Adipocyte (in vitro differentiated cells): ENCODE results near the gene PARK7.
"Not testable (repeated sequence)": the region's sequence is repeated elsewhere in the genome, so short reads cannot be mapped to it uniquely, and the experiment has no call there.

Experiments
- DNase-seq: peaks from one replicate; pipeline ENCODE4 v3.0.0-alpha.2; 2015; ENCODE audit warnings: low read depth
- H3K27me3 ChIP-seq: replicated peaks from 2 replicates; pipeline ENCODE4 v1.7.0; 2013; ENCODE audit warnings: mild to moderate bottlenecking, low read length, moderate library complexity; ENCODE audit not compliant: control insufficient read depth, insufficient read depth
- H3K36me3 ChIP-seq: 2 replicates; pipeline ENCODE4 v1.7.0; 2013; ENCODE audit warnings: low read length, mild to moderate bottlenecking, moderate library complexity; ENCODE audit not compliant: control insufficient read depth, insufficient read depth, severe bottlenecking
- H3K4me1 ChIP-seq: 2 replicates; pipeline ENCODE4 v1.7.0; 2013; ENCODE audit warnings: mild to moderate bottlenecking, low read length, moderate library complexity; ENCODE audit not compliant: control insufficient read depth, insufficient read depth
- H3K4me3 ChIP-seq: 2 replicates; pipeline ENCODE4 v1.7.0; 2013; ENCODE audit warnings: mild to moderate bottlenecking, low read length, moderate library complexity
- H3K9ac ChIP-seq: 2 replicates; pipeline ENCODE4 v1.7.0; 2013; ENCODE audit warnings: mild to moderate bottlenecking, low read length, moderate library complexity
- H3K9me3 ChIP-seq: 2 replicates; pipeline ENCODE4 v1.7.0; 2013; ENCODE audit warnings: mild to moderate bottlenecking, low read length, moderate library complexity; ENCODE audit not compliant: control insufficient read depth

Gene PARK7

GRCh38 chr1:7961216-7962013 lies at the start of gene PARK7:
TSS of gene PARK7 (plus strand) at chr1:7961711. CDS start at chr1:7962786, 1,075 bp downstream.
- peaks cover 34% of the 10 kb centered on the region for H3K36me3 ChIP-seq
- peaks cover 22% of the 10 kb centered on the region for H3K4me1 ChIP-seq
- peak within 1 kb of the TSS; percentile 99 for H3K4me3 ChIP-seq
- H3K9ac ChIP-seq, result peak within 1 kb of the TSS; percentile 99
- no peaks in the 10 kb centered on the region for H3K27me3 ChIP-seq
- no peaks in the 10 kb centered on the region for H3K9me3 ChIP-seq
- DNase-seq, result peak; percentile 100

GRCh38 chr1:7912145-7912544 lies 49.4 kb upstream of the PARK7 start:
- DNase-seq, result no peak
- H3K4me1 ChIP-seq, result no peaks in the 10 kb centered on the region
- H3K36me3 ChIP-seq, result no peaks in the 10 kb centered on the region
- H3K9me3 ChIP-seq, result no peaks in the 10 kb centered on the region
- H3K27me3 ChIP-seq, result peaks cover 16% of the 10 kb centered on the region
- no peak overlapping the region for H3K9ac ChIP-seq
- H3K4me3 ChIP-seq, result no peak overlapping the region

- H3K4me1 ChIP-seq, result no peaks in the 10 kb centered on the region
- H3K4me3 ChIP-seq, result no peak overlapping the region
- H3K9me3 ChIP-seq, result no peaks in the 10 kb centered on the region
- no peaks in the 10 kb centered on the region for H3K36me3 ChIP-seq
- DNase-seq, result no peak
- peaks cover 16% of the 10 kb centered on the region for H3K27me3 ChIP-seq
- H3K9ac ChIP-seq, result no peak overlapping the region
Observed at GRCh38 chr1:7912743-7913557, 48.6 kb upstream of the PARK7 start.

GRCh38 chr1:7915826-7916500 lies 45.5 kb upstream of the PARK7 start:
- H3K9ac ChIP-seq, result no peak overlapping the region
- H3K4me1 ChIP-seq, result no peaks in the 10 kb centered on the region
- no peaks in the 10 kb centered on the region for H3K36me3 ChIP-seq
- H3K4me3 ChIP-seq, result no peak overlapping the region
- DNase-seq, result no peak
- H3K9me3 ChIP-seq, result no peaks in the 10 kb centered on the region
- peaks cover 16% of the 10 kb centered on the region for H3K27me3 ChIP-seq

- Histone ChIP-seq H3K4me1 (no peaks in the 10 kb centered on the region), H3K4me3 (no peak overlapping the region), H3K27me3 (peaks cover 16% of the 10 kb centered on the region), H3K9ac (no peak overlapping the region), H3K36me3 (no peaks in the 10 kb centered on the region), H3K9me3 (no peaks in the 10 kb centered on the region)
- no peak for DNase-seq
Observed at GRCh38 chr1:7916501-7916830, 45.0 kb upstream of the PARK7 start.

GRCh38 chr1:7917971-7918370 lies 43.5 kb upstream of the PARK7 start:
- DNase-seq, H3K4me1 ChIP-seq, H3K9me3 ChIP-seq, H3K27me3 ChIP-seq, H3K9ac ChIP-seq, H3K4me3 ChIP-seq, H3K36me3 ChIP-seq: not testable (repeated sequence)

- Histone ChIP-seq H3K27me3 (no peaks in the 10 kb centered on the region), H3K36me3 (no peaks in the 10 kb centered on the region), H3K9ac (no peak overlapping the region), H3K9me3 (no peaks in the 10 kb centered on the region), H3K4me3 (no peak overlapping the region), H3K4me1 (peaks cover 3% of the 10 kb centered on the region)
- DNase-seq, result no peak
Observed at GRCh38 chr1:7919880-7920279, 41.6 kb upstream of the PARK7 start.

- Histone ChIP-seq H3K4me3 (no peak overlapping the region), H3K27me3 (no peaks in the 10 kb centered on the region)
- DNase-seq, result no peak
Observed at GRCh38 chr1:7921796-7922195, 39.7 kb upstream of the PARK7 start.

GRCh38 chr1:7922301-7922700 lies 39.2 kb upstream of the PARK7 start:
- Histone ChIP-seq H3K4me1 (peaks cover 3% of the 10 kb centered on the region), H3K9me3 (no peaks in the 10 kb centered on the region), H3K4me3 (no peak overlapping the region), H3K36me3 (no peaks in the 10 kb centered on the region), H3K9ac (no peak overlapping the region), H3K27me3 (peaks cover 3% of the 10 kb centered on the region)
- DNase-seq, result peak; percentile 27

More at GRCh38 chr1:7921796-7922195, 39.7 kb upstream of the PARK7 start:
- Histone ChIP-seq H3K4me1 (peaks cover 3% of the 10 kb centered on the region), H3K9me3 (no peaks in the 10 kb centered on the region), H3K36me3 (no peaks in the 10 kb centered on the region), H3K9ac (no peak overlapping the region)

GRCh38 chr1:7927061-7927460 lies 34.5 kb upstream of the PARK7 start:
- H3K9me3 ChIP-seq, H3K4me3 ChIP-seq, DNase-seq, H3K36me3 ChIP-seq, H3K4me1 ChIP-seq, H3K9ac ChIP-seq: not testable (repeated sequence)
- H3K27me3 ChIP-seq, result peaks cover 15% of the 10 kb centered on the region

GRCh38 chr1:7928247-7928646 lies 33.3 kb upstream of the PARK7 start:
- H3K9me3 ChIP-seq, result no peaks in the 10 kb centered on the region
- no peak overlapping the region for H3K9ac ChIP-seq
- DNase-seq, result no peak
- no peak overlapping the region for H3K4me3 ChIP-seq
- H3K4me1 ChIP-seq, result no peaks in the 10 kb centered on the region
- H3K27me3 ChIP-seq, result peaks cover 21% of the 10 kb centered on the region
- no peaks in the 10 kb centered on the region for H3K36me3 ChIP-seq
